ENCODE data around the gene TRIM13. TPM values are rescaled to one million over a fixed set of nuclear protein-coding genes. Genes with fewer than 3 reads are reported as not detected.

TRIM13 gene
- total RNA-seq, 1 experiment from 2014 or later, result 13.7 TPM

DNA sequence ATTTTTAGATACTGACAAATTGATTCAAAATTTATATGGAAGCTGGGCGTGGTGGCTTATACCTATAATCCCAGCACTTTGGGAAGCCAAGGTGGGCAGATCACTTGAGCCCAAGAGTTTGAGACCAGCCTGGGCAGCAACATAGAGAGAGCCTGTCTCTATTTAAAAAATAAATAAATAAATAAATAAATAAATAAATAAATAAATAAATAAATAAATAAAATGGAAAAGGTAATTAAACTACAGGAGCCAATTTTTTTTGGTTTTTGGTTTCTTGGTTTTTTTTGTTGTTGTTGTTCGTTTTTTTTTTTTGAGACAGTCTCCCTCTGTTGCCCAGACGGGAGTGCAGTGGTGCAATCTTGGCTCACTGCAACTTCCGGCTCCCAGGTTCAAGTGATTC is 29.4 kb upstream of the TRIM13 start:
- H3F3A ChIP-seq (ENCODE audit: low read length, unreplicated experiment), result no peaks in the 10 kb centered on the region
- intact Hi-C loops (cut with micrococcal nuclease), result no loop called here
- POLR2A ChIA-PET (ENCODE audit: unreplicated experiment), result interaction anchor here (0.5 kb wide), 1 partner anchor 1001 kb away, joined by 4 read pairs; no protein-coding TSS in a partner anchor
- CTCF ChIA-PET, result no interaction called here
- no TSS peak for BruUV-seq (replicated peaks)
- no peak overlapping the region for H3K9ac ChIP-seq (ENCODE audit: low read length)
- ATAC-seq (no peak), DNase-seq (no peak)
- TF ChIP-seq EZH2phosphoT487 (IDR thresholded peaks at IDR 0.05; ENCODE audit: borderline replicate concordance, low read length), result no peak
- TF ChIP-seq, protein P1, sequence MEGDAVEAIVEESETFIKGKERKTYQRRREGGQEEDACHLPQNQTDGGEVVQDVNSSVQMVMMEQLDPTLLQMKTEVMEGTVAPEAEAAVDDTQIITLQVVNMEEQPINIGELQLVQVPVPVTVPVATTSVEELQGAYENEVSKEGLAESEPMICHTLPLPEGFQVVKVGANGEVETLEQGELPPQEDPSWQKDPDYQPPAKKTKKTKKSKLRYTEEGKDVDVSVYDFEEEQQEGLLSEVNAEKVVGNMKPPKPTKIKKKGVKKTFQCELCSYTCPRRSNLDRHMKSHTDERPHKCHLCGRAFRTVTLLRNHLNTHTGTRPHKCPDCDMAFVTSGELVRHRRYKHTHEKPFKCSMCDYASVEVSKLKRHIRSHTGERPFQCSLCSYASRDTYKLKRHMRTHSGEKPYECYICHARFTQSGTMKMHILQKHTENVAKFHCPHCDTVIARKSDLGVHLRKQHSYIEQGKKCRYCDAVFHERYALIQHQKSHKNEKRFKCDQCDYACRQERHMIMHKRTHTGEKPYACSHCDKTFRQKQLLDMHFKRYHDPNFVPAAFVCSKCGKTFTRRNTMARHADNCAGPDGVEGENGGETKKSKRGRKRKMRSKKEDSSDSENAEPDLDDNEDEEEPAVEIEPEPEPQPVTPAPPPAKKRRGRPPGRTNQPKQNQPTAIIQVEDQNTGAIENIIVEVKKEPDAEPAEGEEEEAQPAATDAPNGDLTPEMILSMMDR (conservative IDR thresholded peaks at IDR 0.05; ENCODE audit: low read depth, low read length), result no peak
- TF ChIP-seq EZH2 (IDR thresholded peaks at IDR 0.05; ENCODE audit: low read length, unreplicated experiment), result no peak
- no peaks in the 10 kb centered on the region for H3K9me2 ChIP-seq (replicated peaks; ENCODE audit: low read length)
- no peak overlapping the region for H3K27ac ChIP-seq (ENCODE audit: low read length)
- no peak overlapping the region for H2AFZ ChIP-seq (ENCODE audit: low read length)
- no peaks in the 10 kb centered on the region for H3K36me3 ChIP-seq (ENCODE audit: low read depth, low read length)
- no peaks in the 10 kb centered on the region for H4K20me1 ChIP-seq (ENCODE audit: low read length)
- H3K79me2 ChIP-seq (ENCODE audit: low read length), result no peaks in the 10 kb centered on the region
- H3K4me2 ChIP-seq (ENCODE audit: low read length), result no peak overlapping the region
- no peak overlapping the region for H3K4me3 ChIP-seq (ENCODE audit: low read length)
- H3K27me3 ChIP-seq (ENCODE audit: low read length), result no peaks in the 10 kb centered on the region
- no peaks in the 10 kb centered on the region for H3K4me1 ChIP-seq (ENCODE audit: insufficient read depth, low read length)
- 0 out of 2 replicates have a peak, but pooled peaks cover 5% of the 10 kb centered on the region for H3K9me3 ChIP-seq (ENCODE audit: low read length)

DNA sequence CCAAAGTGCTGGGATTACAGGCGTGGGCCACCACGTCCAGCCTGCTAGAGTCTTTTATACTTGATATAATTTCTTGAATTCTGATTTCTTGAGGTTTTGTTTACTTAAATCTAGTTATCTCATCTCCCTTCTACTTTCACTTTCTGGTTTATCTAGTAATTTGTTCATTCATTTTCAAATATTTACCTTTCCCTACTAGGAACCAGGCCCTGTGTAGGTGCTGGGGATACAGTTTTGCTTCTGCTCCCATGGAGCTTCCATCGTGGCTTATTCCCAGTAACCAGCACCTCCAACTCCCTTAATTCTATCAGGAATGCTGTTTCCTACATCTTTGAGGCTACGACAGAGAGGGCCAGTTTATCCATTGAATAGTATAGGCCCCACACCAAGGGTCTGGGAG is 24.1 kb upstream of the TRIM13 start:
- peaks cover 13% of the 10 kb centered on the region for H3K4me1 ChIP-seq (ENCODE audit: insufficient read depth, low read length)
- H3F3A ChIP-seq (ENCODE audit: low read length, unreplicated experiment), result no peaks in the 10 kb centered on the region
- no peak overlapping the region for H3K4me2 ChIP-seq (ENCODE audit: low read length)
- no peak for ATAC-seq
- ChIA-PET POLR2A (ENCODE audit: unreplicated experiment) (no interaction called here), CTCF (no interaction called here)
- no peaks in the 10 kb centered on the region for H3K36me3 ChIP-seq (ENCODE audit: low read depth, low read length)
- no peaks in the 10 kb centered on the region for H4K20me1 ChIP-seq (ENCODE audit: low read length)
- DNase-seq, result no peak
- no peak overlapping the region for H3K9ac ChIP-seq (ENCODE audit: low read length)
- no peaks in the 10 kb centered on the region for H3K9me3 ChIP-seq (ENCODE audit: low read length)
- intact Hi-C loops (cut with micrococcal nuclease), result loop anchor here (10.0 kb wide), 1 partner anchor 562 kb away; no protein-coding TSS in a partner anchor
- no peak overlapping the region for H3K4me3 ChIP-seq (ENCODE audit: low read length)
- BruUV-seq (replicated peaks), result no TSS peak
- no peaks in the 10 kb centered on the region for H3K79me2 ChIP-seq (ENCODE audit: low read length)
- no peak overlapping the region for H2AFZ ChIP-seq (ENCODE audit: low read length)
- TF ChIP-seq EZH2 (IDR thresholded peaks at IDR 0.05; ENCODE audit: low read length, unreplicated experiment) (no peak), EZH2phosphoT487 (IDR thresholded peaks at IDR 0.05; ENCODE audit: borderline replicate concordance, low read length) (no peak)
- TF ChIP-seq, protein P1 (conservative IDR thresholded peaks at IDR 0.05; ENCODE audit: low read depth, low read length), result no peak
- H3K9me2 ChIP-seq (replicated peaks; ENCODE audit: low read length), result no peaks in the 10 kb centered on the region
- no peaks in the 10 kb centered on the region for H3K27me3 ChIP-seq (ENCODE audit: low read length)
- H3K27ac ChIP-seq (ENCODE audit: low read length), result no peak overlapping the region

DNA sequence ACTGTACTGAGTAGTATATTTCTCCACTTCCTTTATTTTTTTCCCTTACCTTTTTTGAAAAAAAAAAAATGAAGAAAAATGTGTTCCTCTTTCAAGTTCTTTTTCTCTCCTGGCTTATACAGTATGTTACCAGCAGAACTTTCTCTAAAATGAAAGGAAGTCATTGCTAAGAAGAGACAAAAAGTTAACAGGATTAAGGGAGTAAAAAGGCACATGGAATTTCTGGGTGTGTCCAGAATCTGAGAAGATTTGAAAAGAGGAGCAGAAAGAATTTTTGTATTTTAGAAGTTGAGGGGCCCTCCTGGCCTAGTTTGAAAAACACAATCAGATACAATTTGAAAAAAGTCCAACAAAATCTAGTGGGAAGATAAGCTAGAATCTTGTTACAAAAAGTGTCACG is 21.0 kb upstream of the TRIM13 start:
- ATAC-seq (no peak), DNase-seq (no peak)
- no peaks in the 10 kb centered on the region for H3F3A ChIP-seq (ENCODE audit: low read length, unreplicated experiment)
- H3K4me3 ChIP-seq (ENCODE audit: low read length), result no peak overlapping the region
- POLR2A ChIA-PET (ENCODE audit: unreplicated experiment), result no interaction called here
- CTCF ChIA-PET, result interaction anchor here (0.5 to 1.2 kb wide), 3 partner anchors 21 to 936 kb away, joined by 3 to 8 read pairs (median 7); partner anchors contain the start of gene TRIM13
- no peaks in the 10 kb centered on the region for H3K27me3 ChIP-seq (ENCODE audit: low read length)
- H3K9me3 ChIP-seq (ENCODE audit: low read length), result no peaks in the 10 kb centered on the region
- peak overlapping the region; percentile 79 for H3K4me2 ChIP-seq (ENCODE audit: low read length)
- peak overlapping the region; percentile 79 for H3K27ac ChIP-seq (ENCODE audit: low read length)
- no peaks in the 10 kb centered on the region for H3K79me2 ChIP-seq (ENCODE audit: low read length)
- intact Hi-C loops (cut with micrococcal nuclease), result loop anchor here (2.0 to 10.0 kb wide), 4 partner anchors 39 to 936 kb away; partner anchors contain the start of gene SPRYD7
- BruUV-seq (replicated peaks), result TSS peak; percentile 80
- peaks cover 13% of the 10 kb centered on the region for H3K4me1 ChIP-seq (ENCODE audit: insufficient read depth, low read length)
- no peaks in the 10 kb centered on the region for H3K9me2 ChIP-seq (replicated peaks; ENCODE audit: low read length)
- peak overlapping the region; percentile 78 for H2AFZ ChIP-seq (ENCODE audit: low read length)
- no peaks in the 10 kb centered on the region for H3K36me3 ChIP-seq (ENCODE audit: low read depth, low read length)
- H4K20me1 ChIP-seq (ENCODE audit: low read length), result no peaks in the 10 kb centered on the region
- peak overlapping the region; percentile 16; the same call in 1 of the 2 replicates for H3K9ac ChIP-seq (ENCODE audit: low read length)
- TF ChIP-seq EZH2 (IDR thresholded peaks at IDR 0.05; ENCODE audit: low read length, unreplicated experiment) (no peak), EZH2phosphoT487 (IDR thresholded peaks at IDR 0.05; ENCODE audit: borderline replicate concordance, low read length) (no peak)
- TF ChIP-seq, protein P1 (conservative IDR thresholded peaks at IDR 0.05; ENCODE audit: low read depth, low read length), result no peak

Data from PC-3 (cell line).